H1 (cell line): ENCODE measurements around the gene TAS2R50. TPM values are rescaled to one million over a fixed set of nuclear protein-coding genes. Genes with fewer than 3 reads are reported as not detected.

Experiments used
- BRCA1 ChIP-seq: IDR thresholded peaks from 2 replicates; pipeline ENCODE4 v1.6.1; 2012; ENCODE audit warnings: low read depth, low read length, improper control_type of control experiment
- CHD7 ChIP-seq: fragments of 300-600 bp; sonication (generic); IDR thresholded peaks from 2 replicates; pipeline ENCODE4 v1.7.1; 2012; ENCODE audit warnings: low read length, moderate library complexity, mild to moderate bottlenecking, inconsistent platforms; ENCODE audit not compliant: insufficient replicate concordance
- EP300 ChIP-seq, 2 experiments: IDR thresholded peaks; 1 replicate in 1 of 2; 2 replicates in 1 of 2; pipeline ENCODE4 v1.6.1; 2011 to 2012; ENCODE audit warnings: low read depth in 2 of 2, low read length in 2 of 2, mild to moderate bottlenecking in 2 of 2, borderline replicate concordance in 1 of 2, inconsistent platforms in 1 of 2, moderate library complexity in 1 of 2
- KDM4A ChIP-seq: IDR thresholded peaks from one replicate; pipeline ENCODE4 v1.7.1; 2012; ENCODE audit warnings: low read depth, mild to moderate bottlenecking, moderate library complexity, low read length, inconsistent platforms; ENCODE audit not compliant: severe bottlenecking
- TCF12 ChIP-seq: IDR thresholded peaks from 2 replicates; pipeline ENCODE4 v1.6.1; 2011; ENCODE audit warnings: low read depth, mild to moderate bottlenecking, low read length
- TEAD4 ChIP-seq: IDR thresholded peaks from 2 replicates; pipeline ENCODE4 v1.6.1; 2012; ENCODE audit warnings: low read depth, low read length, inconsistent platforms, mixed read lengths
- polyA plus RNA-seq, 7 experiments: library from polyadenylated mRNA; depleted of rRNA in 3 of 7; stranded (reverse) in 5 of 7; unstranded in 2 of 7; fragments of >200 nt in 5 of 7; fragments of 200-250 nt in 2 of 7; gene quantifications; 1 replicate in 5 of 7; 2 replicates in 1 of 7; 4 replicates in 1 of 7; pipeline versions ENCODE4 v1.2.1 to v1.2.3, GENCODE V29; 2011 to 2013; ENCODE audit warnings: missing spikeins in 2 of 7, mixed read lengths in 2 of 7
- total RNA-seq: library from RNA; stranded (reverse); fragmentation: NEBNext Ultra II Directional; extraction: Animal tissue kit (Norgen Biotek cat#: 25700); gene quantifications from 2 replicates; pipeline ENCODE4 v1.2.1, GENCODE V29; 2021

The TAS2R50 gene
- total and polyA plus RNA-seq, 2 of the 8 experiments (the other 6 are each of a cell fraction or from before 2014, with no cell fraction given) = 0.11 to 0.50 TPM

GRCh38 chr12:11016937-11017336 lies 30.2 kb upstream of the TAS2R50 start (continued):
- no peak for TF ChIP-seq CHD7
- no peak for TF ChIP-seq TCF12
- TF ChIP-seq EP300 (IDR thresholded peaks at IDR 0.05; ENCODE audit: borderline replicate concordance in 1 of 2, low read depth in 2 of 2, low read length in 2 of 2) = no peak
- TF ChIP-seq BRCA1 = no peak
- no peak for TF ChIP-seq TEAD4
- no peak for TF ChIP-seq KDM4A
